HEK293T (cell line): ENCODE data around the gene CELF6.

Experiments
- CTCF ChIA-PET: fragments of 350-600 bp; formaldehyde crosslinking; extraction: SDS; loops from one replicate; lab custom pipeline; 2021; ENCODE audit warnings: antibody characterized with exemption, inconsistent platforms; lab: Yijun Ruan, JAX
- POLR2A ChIA-PET: fragments of 350-600 bp; formaldehyde crosslinking; extraction: SDS; loops from one replicate; lab custom pipeline; 2020; ENCODE audit warnings: antibody characterized with exemption, inconsistent platforms; lab: Yijun Ruan, JAX
- DNase-seq: peaks from one replicate; pipeline ENCODE4 v3.0.0; 2012; ENCODE audit warnings: mixed read lengths; ENCODE audit errors: extremely low spot score
- ARNT ChIP-seq: fragments of 450-650 bp; IDR thresholded peaks from 2 replicates; pipeline ENCODE4 v1.6.1; 2017; ENCODE audit warnings: mild to moderate bottlenecking
- BHLHE40 ChIP-seq: fragments of 450-650 bp; IDR thresholded peaks from 2 replicates; pipeline ENCODE4 v1.6.1; 2016; ENCODE audit warnings: mild to moderate bottlenecking, moderate library complexity, borderline replicate concordance
- CTBP1 ChIP-seq: fragments of 450-650 bp; IDR thresholded peaks from 2 replicates; pipeline ENCODE4 v1.6.1; 2016; ENCODE audit warnings: borderline replicate concordance
- ELF4 ChIP-seq: fragments of 450-650 bp; IDR thresholded peaks from 2 replicates; pipeline ENCODE4 v1.6.1; 2017; ENCODE audit warnings: antibody characterized with exemption
- FOXA1 ChIP-seq: fragments of 450-650 bp; IDR thresholded peaks from 2 replicates; pipeline ENCODE4 v1.6.1; 2016; ENCODE audit warnings: mild to moderate bottlenecking
- FOXK2 ChIP-seq: fragments of 450-650 bp; IDR thresholded peaks from 2 replicates; pipeline ENCODE4 v1.6.1; 2016; ENCODE audit warnings: mild to moderate bottlenecking
- FOXM1 ChIP-seq: fragments of 450-650 bp; IDR thresholded peaks from 2 replicates; pipeline ENCODE4 v1.6.1; 2017; ENCODE audit warnings: mild to moderate bottlenecking, borderline replicate concordance
- HDGF ChIP-seq: fragments of 450-650 bp; IDR thresholded peaks from 2 replicates; pipeline ENCODE4 v1.6.1; 2017; ENCODE audit warnings: antibody characterized with exemption, borderline replicate concordance
- L3MBTL2 ChIP-seq: fragments of 450-650 bp; conservative IDR thresholded peaks from 2 replicates; pipeline ENCODE4 v1.6.1; 2016; ENCODE audit warnings: mild to moderate bottlenecking
- LEF1 ChIP-seq: fragments of 450-650 bp; IDR thresholded peaks from 2 replicates; pipeline ENCODE4 v1.6.1; 2017; ENCODE audit warnings: mild to moderate bottlenecking, borderline replicate concordance
- NFRKB ChIP-seq: fragments of 450-650 bp; IDR thresholded peaks from 2 replicates; pipeline ENCODE4 v1.6.1; 2016; ENCODE audit warnings: mild to moderate bottlenecking, moderate library complexity
- PKNOX1 ChIP-seq: fragments of 450-650 bp; IDR thresholded peaks from 2 replicates; pipeline ENCODE4 v1.6.1; 2016
- SP1 ChIP-seq: fragments of 450-650 bp; IDR thresholded peaks from 2 replicates; pipeline ENCODE4 v1.6.1; 2017
- SUZ12 ChIP-seq: fragments of 450-650 bp; IDR thresholded peaks from 2 replicates; pipeline ENCODE4 v1.6.1; 2016; ENCODE audit warnings: mild to moderate bottlenecking
- TARDBP ChIP-seq: fragments of 450-650 bp; IDR thresholded peaks from 2 replicates; pipeline ENCODE4 v1.6.1; 2016
- ZNF384 ChIP-seq: fragments of 450-650 bp; IDR thresholded peaks from 2 replicates; pipeline ENCODE4 v1.6.1; 2016

Gene CELF6

GRCh38 chr15:72341361-72341760 lies 21.4 kb upstream of the CELF6 start:
- ChIA-PET CTCF (no interaction called here), POLR2A (no interaction called here)
- TF ChIP-seq L3MBTL2 (no peak), ELF4 (no peak), FOXM1 (no peak), BHLHE40 (no peak), FOXA1 (no peak), SUZ12 (no peak), HDGF (no peak), PKNOX1 (no peak), NFRKB (no peak), ZNF384 (no peak), SP1 (no peak), TARDBP (no peak), FOXK2 (no peak), ARNT (no peak), LEF1 (no peak), CTBP1 (no peak)
- DNase-seq, result peak; percentile 39

GRCh38 chr15:72340366-72340765 lies 20.4 kb upstream of the CELF6 start:
- TF ChIP-seq SP1 (no peak), BHLHE40 (no peak), ZNF384 (no peak), TARDBP (no peak), L3MBTL2 (no peak)
- POLR2A ChIA-PET, result no interaction called here
- CTCF ChIA-PET, result no interaction called here
- no peak for DNase-seq

GRCh38 chr15:72339777-72340177 lies 19.8 kb upstream of the CELF6 start:
- TF ChIP-seq FOXK2 (no peak), ARNT (no peak), TARDBP (no peak), FOXM1 (no peak), ELF4 (no peak), HDGF (no peak), LEF1 (no peak), SP1 (no peak), CTBP1 (no peak), PKNOX1 (peak; percentile 70), L3MBTL2 (no peak), ZNF384 (peak; percentile 29; the same call in 1 of the 2 replicates), NFRKB (no peak), FOXA1 (no peak)

GRCh38 chr15:72338617-72339321 lies 18.8 kb upstream of the CELF6 start:
- ChIA-PET POLR2A (no interaction called here), CTCF (interaction anchor here (0.7 kb wide), 1 partner anchor 383 kb away, joined by 3 read pairs; no protein-coding TSS in a partner anchor)
- TF ChIP-seq ZNF384, result no peak
- TF ChIP-seq BHLHE40, result no peak
- no peak for TF ChIP-seq HDGF
- no peak for TF ChIP-seq FOXM1
- no peak for TF ChIP-seq ELF4
- no peak for TF ChIP-seq ARNT
- no peak for TF ChIP-seq SP1
- TF ChIP-seq TARDBP, result no peak
- TF ChIP-seq SUZ12, result no peak
- DNase-seq, result no peak

More at GRCh38 chr15:72339777-72340177, 19.8 kb upstream of the CELF6 start:
- CTCF ChIA-PET, result interaction anchor here (0.6 kb wide), 1 partner anchor 899 kb away, joined by 3 read pairs; no protein-coding TSS in a partner anchor
- no peak for DNase-seq
- POLR2A ChIA-PET, result no interaction called here

GRCh38 chr15:72338148-72338547 lies 18.2 kb upstream of the CELF6 start:
- no peak for DNase-seq
- POLR2A ChIA-PET, result no interaction called here
- CTCF ChIA-PET, result interaction anchor here (1.3 kb wide), 1 partner anchor 25 kb away, joined by 4 read pairs; no protein-coding TSS in a partner anchor
- TF ChIP-seq FOXM1 (no peak), SUZ12 (no peak), SP1 (no peak), LEF1 (no peak), FOXK2 (no peak), PKNOX1 (no peak), FOXA1 (no peak), CTBP1 (no peak), HDGF (no peak), TARDBP (no peak)

- no peak for DNase-seq
- POLR2A ChIA-PET, result no interaction called here
- TF ChIP-seq ZNF384, result no peak
- no peak for TF ChIP-seq L3MBTL2
- TF ChIP-seq PKNOX1, result no peak
- no peak for TF ChIP-seq FOXK2
- TF ChIP-seq ARNT, result no peak
- TF ChIP-seq CTBP1, result no peak
- no peak for TF ChIP-seq LEF1
- TF ChIP-seq FOXM1, result no peak
- TF ChIP-seq FOXA1, result no peak
- TF ChIP-seq SP1, result no peak
- TF ChIP-seq HDGF, result no peak
- no peak for TF ChIP-seq BHLHE40
- TF ChIP-seq SUZ12, result no peak
- TF ChIP-seq NFRKB, result no peak
- CTCF ChIA-PET, result no interaction called here
These were observed 14.9 kb upstream of the CELF6 start for GRCh38 chr15:72334842-72335241.
